Testis (tissue), 2 donors: ENCODE data around the gene PTGER4.
"Not testable (repeated sequence)": the region's sequence is repeated elsewhere in the genome, so short reads cannot be mapped to it uniquely, and the experiment has no call there.

ENCODE experiments used
- CTCF ChIP-seq, 3 experiments: fragments of 450-650 bp in 2 of 3; fragments of 200-600 bp in 1 of 3; sonication (generic) in 1 of 3; IDR thresholded peaks; one replicate each; pipeline ENCODE4 v1.5.1; 2016 to 2019; ENCODE audit warnings: antibody characterized with exemption in 3 of 3, mild to moderate bottlenecking in 2 of 3, moderate library complexity in 1 of 3
- POLR2A ChIP-seq: fragments of 450-650 bp; IDR thresholded peaks from one replicate; pipeline ENCODE4 v1.6.1; 2017; ENCODE audit warnings: antibody characterized with exemption, mild to moderate bottlenecking, moderate library complexity

GRCh38 chr5:40656091-40656490, 23.6 kb upstream of the PTGER4 start:
- TF ChIP-seq CTCF (IDR thresholded peaks at IDR 0.05); POLR2A: not testable (repeated sequence)
